ENCODE results near the gene DAP. TPM values are rescaled to one million over a fixed set of nuclear protein-coding genes. Genes with fewer than 3 reads are reported as not detected.
"Not testable (repeated sequence)": the region's sequence is repeated elsewhere in the genome, so short reads cannot be mapped to it uniquely, and the experiment has no call there.

The DAP gene
- total and polyA plus RNA-seq, 2 of the 13 experiments (the other 11 are each of a cell fraction or from before 2014, with no cell fraction given), result 22.0 to 57.5 TPM

GRCh38 chr5:10719965-10720364 lies 41.1 kb downstream of the DAP start (continued):
- no peak for TF ChIP-seq ZBTB44 (CRISPR knock-in tag; IDR thresholded peaks at IDR 0.05)

GRCh38 chr5:10718617-10719016 lies 42.4 kb downstream of the DAP start:
- BruUV-seq (replicated peaks); H3K27me3 ChIP-seq (ENCODE audit: control insufficient read depth in 1 of 2, insufficient read depth in 2 of 2, low read length in 2 of 2); DNase-seq (ENCODE audit: low spot score); POLR2A ChIA-PET; CTCF ChIA-PET (ENCODE audit: low intra/inter-chr PET ratio, low total read pairs); H3K79me2 ChIP-seq (ENCODE audit: insufficient read depth, low read length); H2AFZ ChIP-seq (ENCODE audit: low read length); intact Hi-C loops (cut with micrococcal nuclease; ENCODE audit: unreplicated experiment); ATAC-seq; H3K4me3 ChIP-seq (replicated peaks in 1 of 3; ENCODE audit: insufficient read depth in 1 of 3, low read depth in 2 of 3, low read length in 3 of 3); H3K27ac ChIP-seq (ENCODE audit: extremely low read length, insufficient read depth, low read length); H3K9ac ChIP-seq (ENCODE audit: insufficient read depth, low read depth, low read length); H4K20me1 ChIP-seq (ENCODE audit: insufficient read depth, low read length); in situ Hi-C loops (cut with HindIII; ENCODE audit: extremely low pct_ligation_motif_present, low pct_unique_long_range_greater_than_20kb); H3K4me2 ChIP-seq (ENCODE audit: low read depth, low read length); FAIRE-seq; H3K9me3 ChIP-seq (ENCODE audit: low read length); H3K4me1 ChIP-seq (ENCODE audit: insufficient read depth, low read length): not testable (repeated sequence)
- WGBS (ENCODE audit: low lambda C conversion rate), result 93% methylated on average over 1 of the region's 1 CpG
- peaks cover 8 to 68% of the 10 kb centered on the region in 2 experiments for H3K36me3 ChIP-seq (replicated peaks in 1 of 2; ENCODE audit: control insufficient read depth in 1 of 2, insufficient read depth in 2 of 2, low read length in 2 of 2)

GRCh38 chr5:10716825-10717224 lies 44.2 kb downstream of the DAP start:
- H3K27me3 ChIP-seq (ENCODE audit: control insufficient read depth in 1 of 2, insufficient read depth in 2 of 2, low read length in 2 of 2); H3K27ac ChIP-seq (ENCODE audit: extremely low read length, insufficient read depth, low read length); H3K9me3 ChIP-seq (ENCODE audit: low read length); CTCF ChIA-PET (ENCODE audit: low intra/inter-chr PET ratio, low total read pairs); POLR2A ChIA-PET; H3K4me3 ChIP-seq (replicated peaks in 1 of 3; ENCODE audit: insufficient read depth in 1 of 3, low read depth in 2 of 3, low read length in 3 of 3); ATAC-seq; H3K4me2 ChIP-seq (ENCODE audit: low read depth, low read length); BruUV-seq (replicated peaks); H3K9ac ChIP-seq (ENCODE audit: insufficient read depth, low read depth, low read length); FAIRE-seq; H3K4me1 ChIP-seq (ENCODE audit: insufficient read depth, low read length); H2AFZ ChIP-seq (ENCODE audit: low read length); H3K79me2 ChIP-seq (ENCODE audit: insufficient read depth, low read length); in situ Hi-C loops (cut with HindIII; ENCODE audit: extremely low pct_ligation_motif_present, low pct_unique_long_range_greater_than_20kb); intact Hi-C loops (cut with micrococcal nuclease; ENCODE audit: unreplicated experiment); DNase-seq (ENCODE audit: low spot score); H4K20me1 ChIP-seq (ENCODE audit: insufficient read depth, low read length): not testable (repeated sequence)
- WGBS (ENCODE audit: low lambda C conversion rate), result 96% methylated on average over 3 of the region's 3 CpGs
- H3K36me3 ChIP-seq (replicated peaks in 1 of 2; ENCODE audit: control insufficient read depth in 1 of 2, insufficient read depth in 2 of 2, low read length in 2 of 2), result peaks cover 11 to 70% of the 10 kb centered on the region in 2 experiments

All from HepG2 (cell line).